Astrocyte (in vitro differentiated cells and primary cell): ENCODE measurements around the gene FBXL13.
"Not testable (repeated sequence)": the region's sequence is repeated elsewhere in the genome, so short reads cannot be mapped to it uniquely, and the experiment has no call there.

Experiments
- CTCF ChIP-seq: IDR thresholded peaks from 2 replicates; pipeline ENCODE4 v1.5.1; 2011; ENCODE audit warnings: low read depth, mild to moderate bottlenecking, inconsistent platforms, low read length, moderate library complexity; ENCODE audit not compliant: insufficient read depth
- EZH2 ChIP-seq: IDR thresholded peaks from 2 replicates; pipeline ENCODE4 v1.6.1; 2012; ENCODE audit warnings: mild to moderate bottlenecking, low read length, inconsistent platforms; ENCODE audit not compliant: insufficient read depth

GRCh38 chr7:102995609-102996008 is 79.0 kb downstream of the FBXL13 start:
- not testable (repeated sequence) for TF ChIP-seq CTCF, EZH2
